AG20443 (cell line): ENCODE measurements around the gene TRMT44.
"Not testable (repeated sequence)": the region's sequence is repeated elsewhere in the genome, so short reads cannot be mapped to it uniquely, and the experiment has no call there.

Experiments used
- DNase-seq: peaks from one replicate; pipeline ENCODE4 v3.0.0; 2012; ENCODE audit warnings: low spot score, mixed read lengths

The TRMT44 gene

GRCh38 chr4:8494983-8495548 lies 54.5 kb downstream of the TRMT44 start:
- DNase-seq, result no peak

- DNase-seq, result no peak
Observed at GRCh38 chr4:8495803-8496202, 55.2 kb downstream of the TRMT44 start.

GRCh38 chr4:8497762-8498161 lies 57.2 kb downstream of the TRMT44 start:
- no peak for DNase-seq

- DNase-seq, result no peak
Observed at GRCh38 chr4:8500966-8501365, 60.4 kb downstream of the TRMT44 start.

GRCh38 chr4:8501781-8502180 lies 61.2 kb downstream of the TRMT44 start:
- DNase-seq, result no peak

- no peak for DNase-seq
Observed at GRCh38 chr4:8502371-8502770, 61.8 kb downstream of the TRMT44 start.

GRCh38 chr4:8502836-8503585 lies 62.4 kb downstream of the TRMT44 start:
- no peak for DNase-seq

GRCh38 chr4:8503801-8504200 lies 63.2 kb downstream of the TRMT44 start:
- DNase-seq, result no peak

- no peak for DNase-seq
Observed at GRCh38 chr4:8504279-8505007, 63.9 kb downstream of the TRMT44 start.

GRCh38 chr4:8505229-8505628 lies 64.7 kb downstream of the TRMT44 start:
- no peak for DNase-seq

GRCh38 chr4:8506006-8506372 lies 65.4 kb downstream of the TRMT44 start:
- no peak for DNase-seq

GRCh38 chr4:8506373-8507195 lies 66.0 kb downstream of the TRMT44 start:
- peak; percentile 65 for DNase-seq

- DNase-seq, result peak; percentile 76
Observed at GRCh38 chr4:8507196-8507570, 66.6 kb downstream of the TRMT44 start.

GRCh38 chr4:8507624-8508023 lies 67.0 kb downstream of the TRMT44 start:
- DNase-seq, result no peak

GRCh38 chr4:8508266-8508665 lies 67.7 kb downstream of the TRMT44 start:
- no peak for DNase-seq

- no peak for DNase-seq
Observed at GRCh38 chr4:8508740-8509139, 68.2 kb downstream of the TRMT44 start.

- DNase-seq, result no peak
Observed at GRCh38 chr4:8509311-8509950, 68.9 kb downstream of the TRMT44 start.

GRCh38 chr4:8510191-8510590 lies 69.6 kb downstream of the TRMT44 start:
- no peak for DNase-seq

GRCh38 chr4:8510611-8511285 lies 70.2 kb downstream of the TRMT44 start:
- no peak for DNase-seq

- DNase-seq, result no peak
Observed at GRCh38 chr4:8512510-8512909, 71.9 kb downstream of the TRMT44 start.

GRCh38 chr4:8513080-8513479 lies 72.5 kb downstream of the TRMT44 start:
- DNase-seq, result not testable (repeated sequence)
